ENCODE results near the gene AWAT2. TPM values are rescaled to one million over a fixed set of nuclear protein-coding genes. Genes with fewer than 3 reads are reported as not detected.
"Not testable (repeated sequence)": the region's sequence is repeated elsewhere in the genome, so short reads cannot be mapped to it uniquely, and the experiment has no call there.

Gene AWAT2
- total RNA-seq, 1 experiment from 2014 or later: not detected

DNA sequence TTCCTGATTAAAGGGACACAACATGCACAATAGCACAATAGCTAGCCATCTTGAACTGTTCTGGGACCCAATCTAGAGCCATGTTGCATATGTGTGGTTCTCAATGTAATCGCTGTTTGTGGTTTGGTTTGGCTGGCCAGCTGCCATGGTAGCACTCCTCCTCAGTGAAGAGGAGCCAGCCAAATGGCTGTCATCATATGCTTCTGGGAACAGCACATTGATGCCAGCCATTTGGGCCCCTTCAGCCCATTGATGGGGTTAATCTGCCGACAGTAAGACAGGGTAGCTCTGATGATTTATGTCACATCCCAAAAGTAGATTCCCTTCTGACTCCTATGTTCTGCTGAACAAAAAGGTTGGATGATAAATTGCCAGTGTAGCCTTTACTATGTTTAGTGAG lies 48.5 kb downstream of the AWAT2 start:
- Histone ChIP-seq H3K9me3 (replicated peaks) (no peaks in the 10 kb centered on the region), H3K27me3 (replicated peaks) (no peaks in the 10 kb centered on the region), H3K36me3 (no peaks in the 10 kb centered on the region), H3K4me1 (replicated peaks) (no peaks in the 10 kb centered on the region), H3K4me3 (no peak overlapping the region), H3K27ac (no peak overlapping the region)
- DNase-seq (ENCODE audit: low read depth in 1 of 2, low spot score in 2 of 2): no peak

DNA sequence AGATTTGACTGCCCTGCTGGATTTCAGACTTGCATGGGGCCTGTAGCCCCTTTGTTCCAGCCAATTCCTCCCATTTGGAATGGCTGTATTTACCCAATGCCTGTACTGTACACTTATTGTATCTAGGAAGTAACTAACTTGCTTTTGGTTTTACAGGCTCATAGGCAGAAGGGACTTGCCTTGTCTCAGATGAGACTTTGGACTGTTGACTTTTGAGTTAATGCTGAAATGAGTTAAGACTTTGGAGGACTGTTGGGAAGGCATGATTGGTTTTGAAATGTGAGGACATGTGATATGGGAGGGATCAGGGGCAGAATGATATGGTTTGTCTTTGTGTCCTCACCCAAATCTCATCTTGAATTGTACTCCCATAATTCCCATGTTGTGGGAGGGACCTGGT lies 51.4 kb downstream of the AWAT2 start:
- H3K36me3 ChIP-seq; H3K4me3 ChIP-seq; H3K4me1 ChIP-seq (replicated peaks); H3K27me3 ChIP-seq (replicated peaks); H3K9me3 ChIP-seq (replicated peaks); DNase-seq (ENCODE audit: low read depth in 1 of 2, low spot score in 2 of 2); H3K27ac ChIP-seq: not testable (repeated sequence)

DNA sequence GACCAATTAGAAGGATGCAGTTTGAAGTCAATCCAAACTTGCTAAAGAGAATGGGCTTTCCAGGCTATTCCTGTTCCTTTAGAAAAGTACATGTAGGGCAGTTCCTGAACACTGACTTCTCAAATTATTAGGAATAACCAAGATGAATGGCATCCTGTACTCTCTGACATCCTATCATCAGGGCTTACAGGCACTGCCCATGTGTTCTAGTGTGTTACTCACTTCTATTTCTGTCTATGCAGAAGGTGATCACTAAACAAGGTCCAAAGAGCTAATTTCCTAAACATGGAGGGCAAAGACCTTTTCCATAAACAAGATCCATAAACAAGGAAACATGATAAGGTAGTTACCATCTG lies 53.6 kb downstream of the AWAT2 start:
- H3K4me1 ChIP-seq (replicated peaks): no peaks in the 10 kb centered on the region
- no peak overlapping the region for H3K27ac ChIP-seq
- H3K9me3 ChIP-seq (replicated peaks): no peaks in the 10 kb centered on the region
- no peaks in the 10 kb centered on the region for H3K36me3 ChIP-seq
- no peak for DNase-seq (ENCODE audit: low read depth in 1 of 2, low spot score in 2 of 2)
- no peak overlapping the region for H3K4me3 ChIP-seq
- no peaks in the 10 kb centered on the region for H3K27me3 ChIP-seq (replicated peaks)

DNA sequence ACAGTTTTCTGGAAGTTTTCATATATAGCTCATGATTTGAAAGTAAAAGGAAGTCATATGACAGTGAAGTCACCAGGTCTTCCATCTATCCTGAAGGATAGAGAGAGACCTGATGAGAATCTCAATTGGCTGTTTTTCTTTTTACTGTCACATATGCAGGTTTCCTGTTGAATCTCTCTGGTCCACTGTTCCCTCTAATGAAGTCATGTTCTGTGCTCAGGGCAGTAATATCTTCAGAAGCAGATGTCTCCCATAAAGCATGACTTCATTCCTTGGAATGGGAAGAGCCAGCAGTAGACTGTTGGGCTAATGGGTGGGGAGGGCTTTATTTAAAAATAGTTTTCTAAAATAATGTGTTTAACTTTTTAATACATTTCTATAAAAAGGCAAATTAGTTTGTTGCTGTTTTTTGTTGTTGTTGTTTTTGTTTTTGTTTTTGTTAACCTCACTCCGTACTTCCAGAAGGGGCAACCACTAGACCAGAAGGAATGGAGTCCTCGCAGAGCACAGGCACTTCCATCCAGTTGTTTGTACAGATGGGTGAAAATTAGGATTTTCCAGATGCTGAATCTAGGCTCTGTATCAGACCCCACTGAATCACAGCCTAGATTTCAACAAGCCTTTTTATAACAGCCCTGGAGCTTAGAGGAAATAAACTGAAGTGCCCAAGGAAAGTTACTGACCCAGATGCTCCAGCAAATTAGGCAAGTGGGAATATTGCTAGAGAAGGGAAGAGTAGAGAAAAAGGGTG lies 54.2 kb downstream of the AWAT2 start:
- Histone ChIP-seq H3K4me1 (replicated peaks) (no peaks in the 10 kb centered on the region), H3K36me3 (no peaks in the 10 kb centered on the region), H3K4me3 (no peak overlapping the region), H3K27ac (no peak overlapping the region), H3K9me3 (replicated peaks) (no peaks in the 10 kb centered on the region), H3K27me3 (replicated peaks) (no peaks in the 10 kb centered on the region)
- DNase-seq (ENCODE audit: low read depth in 1 of 2, low spot score in 2 of 2): no peak

DNA sequence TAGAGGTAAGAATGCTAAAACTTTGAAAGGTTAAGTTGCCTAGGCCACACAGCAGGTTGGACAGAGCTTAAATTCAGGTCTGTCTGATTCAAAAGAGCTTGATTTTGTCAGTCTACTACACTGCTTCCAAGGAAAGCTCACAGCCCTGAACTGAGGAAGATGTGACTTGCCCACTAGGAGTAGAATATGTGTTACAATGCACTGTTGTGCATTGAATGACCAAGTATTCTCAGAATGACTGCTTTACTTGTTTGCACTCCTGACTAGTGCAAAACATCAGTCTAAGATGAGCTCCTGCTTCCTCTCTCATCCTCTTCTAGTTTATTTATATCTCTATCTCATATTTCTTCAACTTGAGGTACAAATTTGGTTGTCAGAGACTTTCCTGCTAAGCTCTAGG lies 56.2 kb downstream of the AWAT2 start:
- Histone ChIP-seq H3K27ac (no peak overlapping the region), H3K27me3 (replicated peaks) (no peaks in the 10 kb centered on the region), H3K4me3 (no peak overlapping the region), H3K4me1 (replicated peaks) (no peaks in the 10 kb centered on the region), H3K9me3 (replicated peaks) (no peaks in the 10 kb centered on the region), H3K36me3 (no peaks in the 10 kb centered on the region)
- no peak for DNase-seq (ENCODE audit: low read depth in 1 of 2, low spot score in 2 of 2)

DNA sequence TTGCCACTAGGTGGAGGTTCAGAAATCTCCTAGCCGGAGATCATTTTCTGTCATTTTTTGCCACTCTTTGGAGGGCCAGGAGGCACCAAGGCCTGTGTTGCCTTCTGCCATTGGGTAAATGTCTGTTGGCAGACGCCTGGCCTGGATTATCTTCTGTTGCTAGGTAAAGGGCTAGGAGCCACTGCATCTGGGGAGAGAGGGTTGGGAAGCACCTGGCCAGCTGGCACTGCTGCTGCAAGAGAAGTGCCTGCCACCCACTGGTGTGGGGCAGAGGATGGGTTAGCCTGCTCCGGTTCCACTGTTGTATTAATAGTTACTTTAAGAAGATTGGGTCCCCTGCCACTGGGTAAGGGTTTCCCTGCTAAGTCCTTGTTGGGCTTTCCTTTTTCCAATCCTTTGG lies 58.1 kb downstream of the AWAT2 start:
- no peaks in the 10 kb centered on the region for H3K9me3 ChIP-seq (replicated peaks)
- no peak overlapping the region for H3K27ac ChIP-seq
- no peaks in the 10 kb centered on the region for H3K27me3 ChIP-seq (replicated peaks)
- no peak for DNase-seq (ENCODE audit: low read depth in 1 of 2, low spot score in 2 of 2)
- no peak overlapping the region for H3K4me3 ChIP-seq
- no peaks in the 10 kb centered on the region for H3K36me3 ChIP-seq
- H3K4me1 ChIP-seq (replicated peaks): no peaks in the 10 kb centered on the region

Other genes starting within 250 kb of the AWAT2 start
- gene OTUD6A, start 12.5 kb upstream of the AWAT2 start, total RNA-seq (2014; rRNA removed; shearing (Covaris generic)): not detected in 2 replicates
- gene IGBP1, start 83.5 kb upstream of the AWAT2 start, total RNA-seq (2014; rRNA removed; shearing (Covaris generic)): 42.1 and 45.4 TPM in 2 replicates
- gene DGAT2L6, start 127.5 kb upstream of the AWAT2 start, total RNA-seq (2014; rRNA removed; shearing (Covaris generic)): not detected in 2 replicates
- gene AWAT1, start 184.7 kb upstream of the AWAT2 start, total RNA-seq (2014; rRNA removed; shearing (Covaris generic)): not detected in 2 replicates
- gene P2RY4, start 210.3 kb upstream of the AWAT2 start, total RNA-seq (2014; rRNA removed; shearing (Covaris generic)): not detected in 2 replicates
- gene ARR3, start 218.4 kb upstream of the AWAT2 start, total RNA-seq (2014; rRNA removed; shearing (Covaris generic)): not detected in 2 replicates
- gene RAB41, start 232.2 kb upstream of the AWAT2 start, total RNA-seq (2014; rRNA removed; shearing (Covaris generic)): not detected in 2 replicates
- gene PDZD11, start 240.0 kb upstream of the AWAT2 start, total RNA-seq (2014; rRNA removed; shearing (Covaris generic)): 70.9 and 85.6 TPM in 2 replicates
- 56.3 and 66.2 TPM in 2 replicates for gene KIF4A, start 240.2 kb upstream of the AWAT2 start, total RNA-seq (2014; rRNA removed; shearing (Covaris generic))